ENCODE data around the gene PSMC3. TPM values are rescaled to one million over a fixed set of nuclear protein-coding genes. Genes with fewer than 3 reads are reported as not detected.
A peak's percentile ranks its signal among the peaks of the same experiment; 100 is the strongest.

Gene PSMC3
- total RNA-seq, 1 donor from 2014 or later = 34.8 TPM

DNA sequence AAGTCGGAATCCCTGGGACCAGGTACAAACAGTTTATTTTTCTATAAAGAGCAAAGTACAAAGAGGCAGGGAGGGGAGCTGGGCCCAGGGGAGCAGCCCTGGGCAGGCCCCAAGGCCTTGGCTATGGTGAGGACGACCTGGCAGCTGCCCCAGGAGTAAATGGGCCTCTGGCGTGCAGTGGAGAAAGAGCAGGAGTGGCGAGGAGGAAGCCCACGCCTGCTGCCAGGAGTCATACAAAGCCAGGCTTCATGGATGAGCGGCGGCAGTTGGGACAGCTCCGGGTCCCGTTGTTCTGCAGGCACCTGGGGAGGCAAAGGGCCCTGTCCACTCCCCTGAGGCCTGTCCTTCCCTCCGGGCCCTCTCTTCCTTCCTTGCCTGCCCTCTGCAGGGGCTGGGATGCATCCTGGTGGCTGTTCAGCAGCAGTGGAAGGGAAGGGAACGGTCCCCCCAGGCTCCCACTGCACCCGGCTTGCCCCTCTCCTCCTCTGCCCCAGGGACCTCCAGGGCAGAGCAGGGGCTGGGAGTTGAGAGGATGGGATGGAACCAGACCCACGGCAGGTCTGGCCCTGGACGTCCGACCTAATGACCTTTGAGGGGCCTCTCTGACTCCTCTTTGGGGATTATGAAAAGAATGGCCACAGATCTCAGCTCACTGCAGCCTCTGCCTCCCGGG lies 11.6 kb upstream of the PSMC3 start:
- Histone ChIP-seq H3K4me3 (no peak overlapping the region), H3K36me3 (no peaks in the 10 kb centered on the region), H3K27me3 (no peaks in the 10 kb centered on the region), H3K27ac (no peak overlapping the region), H3K9me3 (no peaks in the 10 kb centered on the region), H3K4me1 (peaks cover 0 to 7% of the 10 kb centered on the region in 2 donors)
- TF ChIP-seq CTCF (IDR thresholded peaks at IDR 0.05) = no peak
- DNase-seq (ENCODE audit: low spot score in 2 of 2) = no peak
- intact Hi-C loops (cut with DNase I) = no loop called here

- no peak overlapping the region for H3K4me3 ChIP-seq
- no peak for DNase-seq (ENCODE audit: low spot score in 2 of 2)
- peaks cover 0 to 7% of the 10 kb centered on the region in 2 donors for H3K4me1 ChIP-seq
- H3K36me3 ChIP-seq = no peaks in the 10 kb centered on the region
- intact Hi-C loops (cut with DNase I) = no loop called here
- TF ChIP-seq CTCF (IDR thresholded peaks at IDR 0.05) = no peak
- no peak overlapping the region for H3K27ac ChIP-seq
- H3K27me3 ChIP-seq = no peaks in the 10 kb centered on the region
- H3K9me3 ChIP-seq = no peaks in the 10 kb centered on the region
Observed at GRCh38 chr11:47437218-47437745, 11.0 kb upstream of the PSMC3 start.

GRCh38 chr11:47436726-47437125 lies 10.5 kb upstream of the PSMC3 start:
- intact Hi-C loops (cut with DNase I) = no loop called here
- Histone ChIP-seq H3K27ac (no peak overlapping the region), H3K36me3 (no peaks in the 10 kb centered on the region), H3K4me1 (peaks cover 0 to 7% of the 10 kb centered on the region in 2 donors), H3K27me3 (no peaks in the 10 kb centered on the region), H3K4me3 (no peak overlapping the region), H3K9me3 (no peaks in the 10 kb centered on the region)
- no peak for TF ChIP-seq CTCF (IDR thresholded peaks at IDR 0.05)
- DNase-seq (ENCODE audit: low spot score in 2 of 2) = no peak

DNA sequence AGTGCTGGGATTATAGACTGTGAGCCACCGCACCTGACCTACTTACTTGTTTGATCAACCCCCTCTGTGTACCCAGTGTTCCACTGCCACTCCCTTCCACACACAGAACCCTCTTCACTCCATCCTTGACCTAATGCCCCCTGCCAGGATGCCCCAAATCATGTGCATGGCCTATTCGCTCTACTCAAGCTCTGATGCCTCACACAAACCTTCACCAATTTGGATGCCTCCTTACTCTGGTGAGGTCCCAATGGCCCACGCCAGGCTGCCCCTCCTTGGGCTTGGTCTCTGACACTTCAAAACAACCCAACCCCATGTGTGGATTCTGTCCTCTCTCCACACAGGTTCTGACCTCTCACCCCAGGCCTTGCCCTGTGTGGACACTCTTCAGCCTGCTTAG lies 9.4 kb upstream of the PSMC3 start:
- TF ChIP-seq CTCF (IDR thresholded peaks at IDR 0.05) = no peak
- H3K9me3 ChIP-seq = no peaks in the 10 kb centered on the region
- peaks cover 0 to 7% of the 10 kb centered on the region in 2 donors for H3K4me1 ChIP-seq
- intact Hi-C loops (cut with DNase I) = no loop called here
- H3K36me3 ChIP-seq = no peaks in the 10 kb centered on the region
- no peak overlapping the region for H3K4me3 ChIP-seq
- no peak overlapping the region for H3K27ac ChIP-seq
- DNase-seq (ENCODE audit: low spot score in 2 of 2) = no peak
- no peaks in the 10 kb centered on the region for H3K27me3 ChIP-seq

DNA sequence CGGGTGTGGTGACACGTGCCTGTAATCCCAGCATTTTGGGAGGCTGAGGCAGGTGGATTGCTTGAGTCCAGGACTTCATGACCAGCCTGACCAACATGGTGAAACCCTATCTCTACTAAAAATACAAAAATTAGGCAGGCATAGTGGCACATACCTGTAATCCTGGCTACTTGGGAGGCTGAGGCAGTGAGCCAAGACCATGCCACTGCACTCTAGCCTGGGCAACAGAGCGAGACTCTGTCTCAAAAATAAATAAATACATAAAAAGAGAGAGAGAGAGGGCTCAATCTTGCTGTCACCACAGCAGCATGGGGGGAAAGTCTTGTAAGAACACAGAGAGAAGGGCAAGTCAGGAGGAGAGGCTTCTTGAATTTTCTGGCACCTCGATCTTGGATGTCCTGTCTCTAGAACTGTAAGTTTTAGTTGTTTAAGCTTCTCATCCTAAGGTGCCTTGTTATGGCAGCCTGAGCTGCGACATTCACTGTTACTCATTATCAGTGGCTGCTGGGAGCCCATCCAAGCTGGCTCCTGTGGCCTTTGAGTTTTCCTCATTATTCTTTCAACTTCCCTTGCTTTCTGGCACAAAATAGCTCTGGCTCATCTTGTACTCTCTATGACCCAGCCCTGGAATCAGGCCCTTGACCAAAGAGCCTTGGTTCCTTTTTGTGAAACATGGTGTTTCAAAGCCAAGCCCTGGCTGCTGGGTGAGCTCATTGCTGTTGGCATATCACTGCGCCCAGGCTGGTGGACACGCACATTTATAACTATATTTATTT lies 8.0 kb upstream of the PSMC3 start:
- Histone ChIP-seq H3K27ac (peak overlapping the region; percentile 16 to 39), H3K4me3 (no peak overlapping the region), H3K9me3 (no peaks in the 10 kb centered on the region), H3K27me3 (no peaks in the 10 kb centered on the region), H3K36me3 (no peaks in the 10 kb centered on the region), H3K4me1 (peaks cover 0 to 7% of the 10 kb centered on the region in 2 donors)
- TF ChIP-seq CTCF (IDR thresholded peaks at IDR 0.05) = no peak
- intact Hi-C loops (cut with DNase I) = no loop called here
- peak in 1 of 2 donors; percentile 81 for DNase-seq (ENCODE audit: low spot score in 2 of 2)
